Hematopoietic multipotent progenitor cell treated with erythropoietin and hydrocortisone succinate and interleukin-3 and kit ligand, for 15 days (in vitro differentiated cells): ENCODE data around the gene DCC.

ENCODE experiments used
- DNase-seq: peaks from one replicate; pipeline ENCODE4 v3.0.0-alpha.2; 2015; ENCODE audit warnings: low spot score

DCC gene

GRCh38 chr18:52933356-52933755, 593.4 kb downstream of the DCC start:
- no peak for DNase-seq

- no peak for DNase-seq
These were observed 596.9 kb downstream of the DCC start for GRCh38 chr18:52936931-52937330.

- no peak for DNase-seq
These were observed 597.8 kb downstream of the DCC start for GRCh38 chr18:52937840-52938239.

GRCh38 chr18:52945552-52945951, 605.6 kb downstream of the DCC start:
- DNase-seq: no peak

DNA sequence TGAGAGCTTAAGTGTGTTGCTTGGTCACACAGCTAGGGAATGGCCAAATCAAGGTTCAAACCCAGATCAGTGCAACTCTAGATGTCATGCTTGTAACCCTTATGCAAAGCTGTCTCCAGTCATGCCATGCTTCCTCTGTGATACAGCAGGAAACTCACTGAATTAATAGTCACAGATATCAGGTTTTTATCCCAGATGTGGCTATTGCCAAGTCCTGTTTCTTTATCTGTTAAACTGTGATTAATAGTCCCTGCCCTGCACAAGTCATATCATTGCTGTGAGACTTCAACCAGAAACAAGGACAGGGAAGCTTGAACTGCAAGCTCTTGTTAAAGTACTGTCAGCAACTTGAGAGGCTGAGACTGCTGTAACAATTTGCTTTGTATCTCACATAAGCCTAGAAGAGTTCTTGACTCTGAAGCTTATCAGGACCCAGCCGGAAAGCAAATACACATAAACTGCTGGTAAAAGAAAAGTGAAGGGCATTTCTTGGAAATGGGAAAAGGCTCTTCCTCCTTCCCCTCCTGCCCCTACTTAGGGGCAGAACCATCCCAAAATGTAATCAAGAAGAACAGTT, 609.0 kb downstream of the DCC start:
- no peak for DNase-seq

DNA sequence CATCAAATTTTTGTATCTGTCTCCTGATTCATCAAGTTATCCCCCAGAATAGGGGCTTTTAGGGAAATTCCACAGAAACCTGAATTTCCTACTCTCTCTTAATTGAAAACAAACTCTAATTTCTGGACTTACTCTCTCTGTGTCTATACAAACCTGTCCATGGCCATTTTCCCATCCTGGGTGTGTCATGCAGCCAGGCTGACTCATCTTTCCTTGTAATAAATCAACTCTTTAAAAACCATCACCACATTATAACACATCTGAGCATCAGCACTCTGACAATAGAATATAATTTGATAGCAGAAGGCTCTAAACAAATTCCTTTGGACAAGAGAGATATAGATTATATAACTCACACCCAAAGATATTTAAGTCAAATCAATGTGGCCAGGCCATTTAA, 610.2 kb downstream of the DCC start:
- DNase-seq: no peak

DNA sequence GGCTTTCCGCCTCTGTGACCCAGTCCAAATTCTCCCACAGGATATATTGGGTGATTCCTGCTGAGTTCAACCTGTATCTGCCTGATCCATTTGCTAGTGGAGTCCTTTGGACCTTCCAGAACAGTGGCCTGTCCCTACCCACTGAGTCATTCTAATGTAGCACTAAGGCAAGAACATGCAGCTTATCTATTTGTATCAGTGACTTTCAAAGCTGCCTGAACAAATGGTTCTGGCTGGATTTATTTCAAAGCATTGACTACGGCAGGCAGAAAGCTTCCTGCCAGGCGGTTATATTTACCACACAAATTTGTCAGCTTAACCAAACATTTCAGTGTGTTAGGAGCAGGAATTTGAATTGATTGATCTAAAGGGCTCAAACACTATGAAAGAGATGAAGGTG, 613.4 kb downstream of the DCC start:
- no peak for DNase-seq

- DNase-seq: no peak
These were observed 623.5 kb downstream of the DCC start for GRCh38 chr18:52963481-52963880.

GRCh38 chr18:52970686-52971085, 630.7 kb downstream of the DCC start:
- no peak for DNase-seq

DNA sequence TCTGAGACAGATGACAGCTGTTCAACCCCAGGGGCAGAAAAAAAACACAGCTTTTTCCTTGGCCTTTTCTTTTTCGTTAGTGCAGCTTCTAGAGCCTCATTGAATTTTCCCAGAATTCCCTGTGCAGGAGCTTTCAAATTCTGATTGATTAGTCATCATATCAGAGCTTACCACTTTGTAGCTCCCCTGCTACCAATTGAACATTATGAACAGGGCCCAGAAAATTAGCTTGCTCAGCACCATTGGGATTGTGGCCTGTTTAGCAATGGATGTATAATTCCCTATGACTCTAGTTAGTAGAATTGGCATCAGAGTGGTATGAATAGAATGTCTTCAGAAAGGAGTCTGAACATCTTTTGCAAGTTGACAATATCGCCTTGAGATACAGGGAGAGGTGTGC, 631.1 kb downstream of the DCC start:
- no peak for DNase-seq

DNA sequence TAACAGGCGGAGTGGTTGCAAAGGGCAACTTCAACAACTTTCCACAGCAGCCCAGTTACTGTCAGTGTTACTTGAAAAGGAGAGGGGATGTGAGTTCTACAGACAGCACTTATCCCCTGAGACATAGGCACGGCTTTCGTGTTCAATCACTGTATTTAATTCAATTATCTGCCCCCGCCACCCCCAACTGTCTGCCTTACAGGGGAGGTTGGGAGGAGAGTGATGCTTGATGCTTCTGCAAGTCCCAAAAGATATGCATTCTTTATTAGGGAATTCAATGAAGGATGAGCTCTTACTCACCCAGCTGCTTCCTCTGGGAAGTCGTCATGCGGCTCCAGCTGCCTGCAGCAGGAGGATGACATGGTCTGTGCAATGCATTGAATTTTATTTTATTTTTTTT, 639.9 kb downstream of the DCC start:
- DNase-seq: no peak

- DNase-seq: no peak
These were observed 651.2 kb downstream of the DCC start for GRCh38 chr18:52991246-52991645.

- DNase-seq: no peak
These were observed 652.0 kb downstream of the DCC start for GRCh38 chr18:52992041-52992440.

GRCh38 chr18:52995875-52996274, 655.9 kb downstream of the DCC start:
- no peak for DNase-seq

- DNase-seq: no peak
These were observed 659.6 kb downstream of the DCC start for GRCh38 chr18:52999633-53000032.

- no peak for DNase-seq
These were observed 664.8 kb downstream of the DCC start for GRCh38 chr18:53004798-53005197.

DNA sequence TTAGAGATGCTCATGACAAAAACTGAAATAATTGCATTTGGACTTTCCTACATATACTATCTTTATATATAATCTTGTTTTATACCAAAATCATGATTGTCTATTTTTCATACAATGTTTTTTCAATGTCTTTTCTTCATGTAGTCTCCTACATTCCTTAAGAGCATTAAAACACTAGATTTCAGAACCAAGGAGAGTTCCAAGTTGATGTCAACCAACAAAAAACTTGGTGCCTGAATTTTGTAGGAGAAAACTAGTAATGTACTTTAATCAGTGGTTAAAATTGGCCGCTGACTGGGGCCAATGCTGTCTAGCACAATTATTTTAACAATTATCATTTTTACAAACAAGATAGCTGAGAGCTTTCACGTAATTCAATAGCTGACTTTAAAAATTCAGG, 678.8 kb downstream of the DCC start:
- no peak for DNase-seq

- no peak for DNase-seq
These were observed 685.2 kb downstream of the DCC start for GRCh38 chr18:53025247-53025646.

- no peak for DNase-seq
These were observed 688.6 kb downstream of the DCC start for GRCh38 chr18:53028565-53028964.

GRCh38 chr18:53033128-53033527, 693.1 kb downstream of the DCC start:
- no peak for DNase-seq

DNA sequence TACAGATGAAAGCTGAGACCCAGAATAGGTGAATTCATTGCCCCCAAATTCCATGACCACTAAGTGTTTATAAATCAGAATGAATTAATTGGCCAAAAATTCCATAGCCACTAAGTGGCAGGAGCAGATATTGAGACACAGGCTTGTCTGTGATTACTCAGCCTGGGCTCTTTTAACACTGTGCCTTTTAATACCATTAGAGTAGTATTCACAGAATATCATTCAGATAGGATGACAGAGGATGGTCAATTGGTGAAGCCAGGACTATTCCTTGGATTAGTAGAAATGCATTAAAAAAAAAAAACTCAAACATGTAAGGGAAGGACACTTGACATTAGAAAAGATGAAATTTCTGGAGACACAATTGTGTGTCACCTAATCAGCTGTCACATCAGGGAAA, 698.6 kb downstream of the DCC start:
- DNase-seq: no peak

DNA sequence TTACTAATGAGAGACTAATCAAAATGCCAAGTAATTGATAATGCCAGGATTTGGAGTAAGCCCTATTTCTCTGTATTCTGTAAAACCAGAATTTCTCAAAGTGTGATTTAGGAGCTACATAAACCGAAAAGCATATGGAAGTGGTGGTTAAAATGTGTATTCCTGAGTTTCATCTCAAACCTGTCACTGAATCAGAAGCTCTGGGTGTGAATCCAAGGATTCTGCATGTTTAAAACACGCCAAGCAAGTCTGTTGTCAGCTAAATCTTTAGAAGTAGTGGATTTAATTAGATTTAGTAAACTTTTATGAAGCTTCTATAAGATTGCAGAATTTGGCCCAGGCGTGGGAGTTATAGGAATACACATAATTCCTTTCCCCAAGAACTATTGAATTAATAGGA, 700.3 kb downstream of the DCC start:
- no peak for DNase-seq

GRCh38 chr18:53056064-53056463, 716.1 kb downstream of the DCC start:
- no peak for DNase-seq

- no peak for DNase-seq
These were observed 730.8 kb downstream of the DCC start for GRCh38 chr18:53070788-53071187.

DNA sequence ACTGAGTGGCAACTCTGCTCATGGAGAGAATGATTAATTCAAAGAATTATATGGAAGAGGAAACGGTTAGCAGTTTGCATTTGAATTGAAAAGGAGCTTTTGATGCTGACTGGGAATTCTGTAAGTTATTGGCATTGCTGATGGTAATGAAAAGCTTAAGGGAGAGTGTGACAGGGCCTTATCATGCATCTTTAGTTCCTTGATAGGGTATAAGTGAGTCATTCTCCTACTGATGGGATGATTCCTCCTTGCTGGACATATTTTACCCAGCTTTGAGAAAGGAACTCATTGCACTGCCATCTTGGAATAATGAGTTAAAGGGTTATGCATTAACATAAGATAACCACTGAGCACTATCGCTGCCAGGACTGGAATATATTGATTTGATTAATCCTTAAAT, 740.7 kb downstream of the DCC start:
- no peak for DNase-seq
